HepG2 (cell line): Measurements from ENCODE around the gene DPY19L3. TPM values are rescaled to one million over a fixed set of nuclear protein-coding genes. Genes with fewer than 3 reads are reported as not detected.

ENCODE experiments used
- ATAC-seq: fragments of 200-7000 bp; cut with Tn5 transposase; 3 replicates; pipeline ENCODE4 v1.9.1; 2020; ENCODE audit warnings: mild to moderate bottlenecking, moderate library complexity
- BruUV-seq: library from RNA; stranded (reverse); fragments of 400-500 nt; replicated peaks from 2 replicates; lab custom pipeline; 2021; lab: Mats Ljungman, UMichigan
- CTCF ChIA-PET: fragments of 300-600 bp; formaldehyde crosslinking; extraction: SDS; loops from one replicate; lab custom pipeline; 2021; ENCODE audit warnings: low total read pairs, inconsistent platforms, low intra/inter-chr PET ratio; lab: Yijun Ruan, JAX
- POLR2A ChIA-PET: fragments of 350-600 bp; sonication (Branson Sonifier 250); formaldehyde crosslinking; loops from one replicate; lab custom pipeline; 2020; ENCODE audit warnings: antibody characterized with exemption, inconsistent platforms; lab: Yijun Ruan, JAX
- DNase-seq: peaks from one replicate; pipeline ENCODE4 v3.0.0-alpha.2; 2015; ENCODE audit warnings: low spot score
- FAIRE-seq: peaks from 3 replicates; lab custom pipeline; 2011; peaks lifted over from hg19 to GRCh38; lab: Jason Lieb, UNC
- H2AFZ ChIP-seq: one replicate; pipeline ENCODE4 v1.6.1; 2011; ENCODE audit warnings: low read length, inconsistent platforms
- H3K27ac ChIP-seq: fragments of 300-600 bp; 3 replicates; pipeline ENCODE4 v1.8.0; 2011; ENCODE audit warnings: mixed run types, mild to moderate bottlenecking, mixed read lengths, low read length, inconsistent platforms; ENCODE audit not compliant: insufficient read depth; ENCODE audit errors: extremely low read length
- H3K27me3 ChIP-seq, 2 experiments: fragments of 200-600 bp in 1 of 2; 2 replicates in 1 of 2; 3 replicates in 1 of 2; pipeline versions ENCODE4 v1.6.0 to v1.8.0; 2011; ENCODE audit warnings: low read length in 2 of 2, mild to moderate bottlenecking in 2 of 2, moderate library complexity in 2 of 2, inconsistent platforms in 1 of 2; ENCODE audit not compliant: insufficient read depth in 2 of 2, control insufficient read depth in 1 of 2
- H3K36me3 ChIP-seq, 2 experiments: fragments of 200-600 bp in 1 of 2; replicated peaks in 1 of 2; 2 replicates in 1 of 2; 3 replicates in 1 of 2; pipeline versions ENCODE4 v1.5.1 to v1.8.0; 2011; ENCODE audit warnings: low read length in 2 of 2, inconsistent platforms in 1 of 2; ENCODE audit not compliant: insufficient read depth in 2 of 2, control insufficient read depth in 1 of 2
- H3K4me1 ChIP-seq: 2 replicates; pipeline ENCODE4 v1.5.1; 2012; ENCODE audit warnings: low read length, inconsistent platforms; ENCODE audit not compliant: insufficient read depth
- H3K4me2 ChIP-seq: 2 replicates; pipeline ENCODE4 v1.6.0; 2011; ENCODE audit warnings: low read depth, low read length, inconsistent platforms
- H3K4me3 ChIP-seq, 3 experiments: fragments of 200-600 bp in 1 of 3; sonication (generic), shearing (Covaris generic) in 1 of 3; replicated peaks in 1 of 3; 2 replicates each; pipeline ENCODE4 v1.5.1; 2011 to 2016; ENCODE audit warnings: low read length in 3 of 3, inconsistent platforms in 2 of 3, low read depth in 2 of 3, mild to moderate bottlenecking in 2 of 3, control low read depth in 1 of 3, mixed read lengths in 1 of 3; ENCODE audit not compliant: insufficient read depth in 1 of 3
- H3K79me2 ChIP-seq: one replicate; pipeline ENCODE4 v1.6.1; 2011; ENCODE audit warnings: low read length, inconsistent platforms; ENCODE audit not compliant: insufficient read depth
- H3K9ac ChIP-seq: 2 replicates; pipeline ENCODE4 v1.6.0; 2011; ENCODE audit warnings: mild to moderate bottlenecking, low read depth, low read length, inconsistent platforms; ENCODE audit not compliant: insufficient read depth
- H3K9me3 ChIP-seq: 2 replicates; pipeline ENCODE4 v1.5.1; 2012; ENCODE audit warnings: mild to moderate bottlenecking, low read length
- H4K20me1 ChIP-seq: 2 replicates; pipeline ENCODE4 v1.6.0; 2011; ENCODE audit warnings: inconsistent platforms, mild to moderate bottlenecking, low read length, moderate library complexity; ENCODE audit not compliant: insufficient read depth
- CREM ChIP-seq, 2 experiments: sonication (generic) in 1 of 2; formaldehyde crosslinking in 1 of 2; IDR thresholded peaks; 2 replicates each; pipeline versions ENCODE4 v1.4.0 to v1.6.1; 2016 to 2020; ENCODE audit warnings: antibody characterized with exemption in 1 of 2, mild to moderate bottlenecking in 1 of 2, missing genetic modification reagents in 1 of 2
- NFYB ChIP-seq: sonication (generic); formaldehyde crosslinking; IDR thresholded peaks from 2 replicates; pipeline ENCODE4 v1.4.0; 2020; ENCODE audit warnings: missing genetic modification reagents
- NR2F2 ChIP-seq: IDR thresholded peaks from 2 replicates; pipeline ENCODE4 v1.6.1; 2012; ENCODE audit warnings: low read depth, inconsistent platforms, borderline replicate concordance
- WGBS: methylation state at CpG from one replicate; pipeline ENCODE4 v1.1.6; 2017; ENCODE audit warnings: low lambda C conversion rate; 5-methylcytosine and 5-hydroxymethylcytosine counted together
- in situ Hi-C: cut with HindIII; loops from 2 replicates; pipeline ENCODE4 v1.10.0; 2017; ENCODE audit warnings: low pct_unique_long_range_greater_than_20kb; ENCODE audit not compliant: extremely low pct_ligation_motif_present
- intact Hi-C: fragments of 100-400 bp; cut with micrococcal nuclease; formaldehyde crosslinking; loops from one replicate; pipeline ENCODE4 v1.10.0; 2022; ENCODE audit not compliant: unreplicated experiment
- polyA plus RNA-seq, 8 experiments: library from polyadenylated mRNA; depleted of rRNA in 3 of 8; stranded (reverse) in 7 of 8; unstranded in 1 of 8; fragments of >200 nt; fragmentation: Illumina TruSeq in 4 of 8; extraction: Trizol in 4 of 8; gene quantifications; 2 replicates each; pipeline versions ENCODE4 v1.2.1 to v1.2.3, GENCODE V29; 2011 to 2016; ENCODE audit warnings: low read depth in 4 of 8, missing spikeins in 1 of 8, mixed read lengths in 1 of 8; ENCODE audit not compliant: insufficient read depth in 1 of 8
- total RNA-seq, 5 experiments: library from RNA; depleted of rRNA; stranded (reverse); fragments of >200 nt; fragmentation: Illumina TruSeq; extraction: Trizol; gene quantifications; 2 replicates each; pipeline ENCODE4 v1.2.3, GENCODE V29; 2016; ENCODE audit warnings: low read depth in 1 of 5
- TF ChIP-seq, protein P1 (sequence below): sonication (generic); formaldehyde crosslinking; IDR thresholded peaks from 2 replicates; pipeline ENCODE4; 2020; ENCODE audit warnings: missing genetic modification reagents, mild to moderate bottlenecking, borderline replicate concordance
- TF ChIP-seq, protein P2 (sequence below), 2 experiments: fragments of 450-650 bp in 1 of 2; sonication (generic) in 1 of 2; formaldehyde crosslinking; IDR thresholded peaks; 2 replicates each; pipeline versions ENCODE4 v1.5.0 to v1.8.0; 2020 to 2022; ENCODE audit warnings: mild to moderate bottlenecking in 1 of 2, missing genetic modification reagents in 1 of 2
- TF ChIP-seq, protein P3 (sequence below): IDR thresholded peaks from 2 replicates; pipeline ENCODE4 v1.4.0; 2020; ENCODE audit warnings: mild to moderate bottlenecking, missing genetic modification reagents
- TF ChIP-seq, protein P4 (sequence below): IDR thresholded peaks from 2 replicates; pipeline ENCODE4 v1.6.1; 2012; ENCODE audit warnings: low read depth, low read length, improper control_type of control experiment

DPY19L3 gene
- total and polyA plus RNA-seq, 2 of the 13 experiments (the other 11 are each of a cell fraction or from before 2014, with no cell fraction given): 21.6 to 25.2 TPM

DNA sequence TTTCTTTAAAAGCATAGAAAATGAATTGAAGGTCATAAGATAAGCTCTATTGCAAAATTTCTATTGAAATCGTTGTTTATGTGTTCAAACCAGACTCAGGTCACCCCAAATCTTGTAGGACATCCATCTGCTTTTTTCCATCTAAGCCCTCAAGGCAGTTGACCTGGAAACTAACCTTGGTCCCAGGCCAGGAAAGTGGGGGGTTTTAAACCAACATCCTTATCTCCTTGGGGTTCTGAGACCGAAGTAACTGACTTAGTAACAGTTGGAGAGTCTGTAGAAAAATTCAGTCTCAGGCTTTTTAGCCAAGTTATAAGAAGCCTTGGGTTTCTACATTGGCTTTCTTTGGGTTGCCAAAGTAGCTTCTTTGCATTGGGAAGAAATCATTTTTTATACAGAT, 36.8 kb upstream of the DPY19L3 start (continued):
- TF ChIP-seq, protein P1, sequence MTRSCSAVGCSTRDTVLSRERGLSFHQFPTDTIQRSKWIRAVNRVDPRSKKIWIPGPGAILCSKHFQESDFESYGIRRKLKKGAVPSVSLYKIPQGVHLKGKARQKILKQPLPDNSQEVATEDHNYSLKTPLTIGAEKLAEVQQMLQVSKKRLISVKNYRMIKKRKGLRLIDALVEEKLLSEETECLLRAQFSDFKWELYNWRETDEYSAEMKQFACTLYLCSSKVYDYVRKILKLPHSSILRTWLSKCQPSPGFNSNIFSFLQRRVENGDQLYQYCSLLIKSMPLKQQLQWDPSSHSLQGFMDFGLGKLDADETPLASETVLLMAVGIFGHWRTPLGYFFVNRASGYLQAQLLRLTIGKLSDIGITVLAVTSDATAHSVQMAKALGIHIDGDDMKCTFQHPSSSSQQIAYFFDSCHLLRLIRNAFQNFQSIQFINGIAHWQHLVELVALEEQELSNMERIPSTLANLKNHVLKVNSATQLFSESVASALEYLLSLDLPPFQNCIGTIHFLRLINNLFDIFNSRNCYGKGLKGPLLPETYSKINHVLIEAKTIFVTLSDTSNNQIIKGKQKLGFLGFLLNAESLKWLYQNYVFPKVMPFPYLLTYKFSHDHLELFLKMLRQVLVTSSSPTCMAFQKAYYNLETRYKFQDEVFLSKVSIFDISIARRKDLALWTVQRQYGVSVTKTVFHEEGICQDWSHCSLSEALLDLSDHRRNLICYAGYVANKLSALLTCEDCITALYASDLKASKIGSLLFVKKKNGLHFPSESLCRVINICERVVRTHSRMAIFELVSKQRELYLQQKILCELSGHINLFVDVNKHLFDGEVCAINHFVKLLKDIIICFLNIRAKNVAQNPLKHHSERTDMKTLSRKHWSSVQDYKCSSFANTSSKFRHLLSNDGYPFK (CRISPR knock-in tag): no peak
- TF ChIP-seq CREM (IDR thresholded peaks at IDR 0.05): no peak
- no peak for TF ChIP-seq CREM (CRISPR knock-in tag; IDR thresholded peaks at IDR 0.05)
- TF ChIP-seq, protein P2, sequence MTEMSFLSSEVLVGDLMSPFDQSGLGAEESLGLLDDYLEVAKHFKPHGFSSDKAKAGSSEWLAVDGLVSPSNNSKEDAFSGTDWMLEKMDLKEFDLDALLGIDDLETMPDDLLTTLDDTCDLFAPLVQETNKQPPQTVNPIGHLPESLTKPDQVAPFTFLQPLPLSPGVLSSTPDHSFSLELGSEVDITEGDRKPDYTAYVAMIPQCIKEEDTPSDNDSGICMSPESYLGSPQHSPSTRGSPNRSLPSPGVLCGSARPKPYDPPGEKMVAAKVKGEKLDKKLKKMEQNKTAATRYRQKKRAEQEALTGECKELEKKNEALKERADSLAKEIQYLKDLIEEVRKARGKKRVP (CRISPR knock-in tag; IDR thresholded peaks at IDR 0.05): no peak

DNA sequence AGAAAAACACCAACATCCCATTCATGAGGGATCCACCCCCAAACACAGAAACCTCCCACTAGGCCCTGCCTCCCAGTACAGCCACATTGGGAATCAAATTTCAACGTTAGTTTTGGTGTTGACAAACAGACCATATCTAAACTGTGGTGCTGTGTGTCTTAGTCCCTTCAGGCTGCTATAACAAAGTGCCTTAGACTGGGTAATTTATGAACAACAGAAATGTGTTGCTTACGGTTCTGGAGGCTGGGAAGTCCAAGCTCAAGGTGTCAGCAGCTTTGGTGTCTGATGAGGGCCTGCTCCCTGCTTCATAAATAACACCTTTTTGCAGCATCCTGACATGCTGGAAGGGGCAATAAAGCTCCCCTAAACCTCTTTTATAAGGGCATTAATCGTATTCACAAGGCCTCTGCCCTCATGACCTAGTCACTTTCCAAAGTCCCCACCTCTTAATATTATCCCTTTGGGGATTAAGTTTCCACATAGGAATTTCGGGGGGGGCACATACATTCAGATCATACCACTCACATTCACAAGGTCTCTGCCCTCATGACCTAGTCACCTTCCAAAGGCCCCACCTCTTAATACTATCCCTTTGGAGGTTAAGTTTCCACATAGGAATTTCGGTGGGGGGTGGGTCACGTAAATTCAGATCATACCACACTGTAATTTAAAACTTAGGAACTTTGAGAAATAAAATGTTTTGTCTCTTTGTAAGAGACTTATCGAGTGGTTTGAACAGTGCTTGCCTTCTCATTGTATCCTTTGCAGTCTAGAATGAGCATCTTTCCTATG, 32.6 kb upstream of the DPY19L3 start:
- no TSS peak for BruUV-seq
- ChIA-PET POLR2A (interaction anchor here (1.1 to 3.3 kb wide), 6 partner anchors 9 to 208 kb away, joined by 3 to 31 read pairs (median 21); partner anchors contain the start of genes DPY19L3 and ZNF507), CTCF (interaction anchor here (1.7 kb wide), 1 partner anchor 32 kb away, joined by 3 read pairs; no protein-coding TSS in a partner anchor)
- Histone ChIP-seq H3K36me3 (peaks cover 7 to 26% of the 10 kb centered on the region in 2 experiments), H4K20me1 (no peaks in the 10 kb centered on the region; the same call in 1 of the 2 replicates), H3K79me2 (peaks cover 40% of the 10 kb centered on the region), H3K4me1 (peaks cover 61% of the 10 kb centered on the region), H3K4me2 (peak overlapping the region; percentile 91), H3K9ac (peak overlapping the region; percentile 83), H3K4me3 (peak overlapping the region; percentile 9 to 50 (median 32); a peak in 4 of 6 replicates), H2AFZ (no peak overlapping the region), H3K27me3 (no peaks in the 10 kb centered on the region), H3K9me3 (no peaks in the 10 kb centered on the region; the same call in 1 of the 2 replicates), H3K27ac (peak overlapping the region; percentile 98)
- in situ Hi-C loops: no loop called here
- peak; percentile 90 for DNase-seq
- ATAC-seq: peak; percentile 54
- peak; percentile 12 for FAIRE-seq
- intact Hi-C loops: loop anchor here (1.0 to 5.0 kb wide), 3 partner anchors 10 to 37 kb away; partner anchors contain the start of gene DPY19L3
- 28% methylated on average over 7 of the region's 7 CpGs for WGBS
- TF ChIP-seq NR2F2 (0 out of 2 replicates have a peak, but pooled peaks have one; percentile 28), NFYB (CRISPR knock-in tag) (no peak)
- TF ChIP-seq, protein P3, sequence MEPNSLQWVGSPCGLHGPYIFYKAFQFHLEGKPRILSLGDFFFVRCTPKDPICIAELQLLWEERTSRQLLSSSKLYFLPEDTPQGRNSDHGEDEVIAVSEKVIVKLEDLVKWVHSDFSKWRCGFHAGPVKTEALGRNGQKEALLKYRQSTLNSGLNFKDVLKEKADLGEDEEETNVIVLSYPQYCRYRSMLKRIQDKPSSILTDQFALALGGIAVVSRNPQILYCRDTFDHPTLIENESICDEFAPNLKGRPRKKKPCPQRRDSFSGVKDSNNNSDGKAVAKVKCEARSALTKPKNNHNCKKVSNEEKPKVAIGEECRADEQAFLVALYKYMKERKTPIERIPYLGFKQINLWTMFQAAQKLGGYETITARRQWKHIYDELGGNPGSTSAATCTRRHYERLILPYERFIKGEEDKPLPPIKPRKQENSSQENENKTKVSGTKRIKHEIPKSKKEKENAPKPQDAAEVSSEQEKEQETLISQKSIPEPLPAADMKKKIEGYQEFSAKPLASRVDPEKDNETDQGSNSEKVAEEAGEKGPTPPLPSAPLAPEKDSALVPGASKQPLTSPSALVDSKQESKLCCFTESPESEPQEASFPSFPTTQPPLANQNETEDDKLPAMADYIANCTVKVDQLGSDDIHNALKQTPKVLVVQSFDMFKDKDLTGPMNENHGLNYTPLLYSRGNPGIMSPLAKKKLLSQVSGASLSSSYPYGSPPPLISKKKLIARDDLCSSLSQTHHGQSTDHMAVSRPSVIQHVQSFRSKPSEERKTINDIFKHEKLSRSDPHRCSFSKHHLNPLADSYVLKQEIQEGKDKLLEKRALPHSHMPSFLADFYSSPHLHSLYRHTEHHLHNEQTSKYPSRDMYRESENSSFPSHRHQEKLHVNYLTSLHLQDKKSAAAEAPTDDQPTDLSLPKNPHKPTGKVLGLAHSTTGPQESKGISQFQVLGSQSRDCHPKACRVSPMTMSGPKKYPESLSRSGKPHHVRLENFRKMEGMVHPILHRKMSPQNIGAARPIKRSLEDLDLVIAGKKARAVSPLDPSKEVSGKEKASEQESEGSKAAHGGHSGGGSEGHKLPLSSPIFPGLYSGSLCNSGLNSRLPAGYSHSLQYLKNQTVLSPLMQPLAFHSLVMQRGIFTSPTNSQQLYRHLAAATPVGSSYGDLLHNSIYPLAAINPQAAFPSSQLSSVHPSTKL (CRISPR knock-in tag): 0 out of 2 replicates have a peak, but pooled peaks have one; percentile 8
- TF ChIP-seq, protein P4, sequence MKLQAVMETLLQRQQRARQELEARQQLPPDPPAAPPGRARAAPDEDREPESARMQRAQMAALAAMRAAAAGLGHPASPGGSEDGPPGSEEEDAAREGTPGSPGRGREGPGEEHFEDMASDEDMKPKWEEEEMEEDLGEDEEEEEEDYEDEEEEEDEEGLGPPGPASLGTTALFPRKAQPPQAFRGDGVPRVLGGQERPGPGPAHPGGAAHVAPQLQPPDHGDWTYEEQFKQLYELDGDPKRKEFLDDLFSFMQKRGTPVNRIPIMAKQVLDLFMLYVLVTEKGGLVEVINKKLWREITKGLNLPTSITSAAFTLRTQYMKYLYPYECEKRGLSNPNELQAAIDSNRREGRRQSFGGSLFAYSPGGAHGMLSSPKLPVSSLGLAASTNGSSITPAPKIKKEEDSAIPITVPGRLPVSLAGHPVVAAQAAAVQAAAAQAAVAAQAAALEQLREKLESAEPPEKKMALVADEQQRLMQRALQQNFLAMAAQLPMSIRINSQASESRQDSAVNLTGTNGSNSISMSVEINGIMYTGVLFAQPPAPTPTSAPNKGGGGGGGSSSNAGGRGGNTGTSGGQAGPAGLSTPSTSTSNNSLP: peak; percentile 42; the same call in 1 of the 2 replicates
